GM18505 (cell line): ENCODE measurements around the gene LHPP.

Source experiments
- ATAC-seq: cut with Tn5 transposase; IDR thresholded peaks from one replicate; pipeline ENCODE4 v1.9.1; 2021; ENCODE audit not compliant: unreplicated experiment
- POLR2A ChIP-seq: IDR thresholded peaks from 4 replicates; pipeline ENCODE4 v1.6.1; 2011; ENCODE audit warnings: borderline replicate concordance; ENCODE audit not compliant: insufficient read depth, insufficient read length; ENCODE audit errors: extremely low read depth

Gene LHPP

DNA sequence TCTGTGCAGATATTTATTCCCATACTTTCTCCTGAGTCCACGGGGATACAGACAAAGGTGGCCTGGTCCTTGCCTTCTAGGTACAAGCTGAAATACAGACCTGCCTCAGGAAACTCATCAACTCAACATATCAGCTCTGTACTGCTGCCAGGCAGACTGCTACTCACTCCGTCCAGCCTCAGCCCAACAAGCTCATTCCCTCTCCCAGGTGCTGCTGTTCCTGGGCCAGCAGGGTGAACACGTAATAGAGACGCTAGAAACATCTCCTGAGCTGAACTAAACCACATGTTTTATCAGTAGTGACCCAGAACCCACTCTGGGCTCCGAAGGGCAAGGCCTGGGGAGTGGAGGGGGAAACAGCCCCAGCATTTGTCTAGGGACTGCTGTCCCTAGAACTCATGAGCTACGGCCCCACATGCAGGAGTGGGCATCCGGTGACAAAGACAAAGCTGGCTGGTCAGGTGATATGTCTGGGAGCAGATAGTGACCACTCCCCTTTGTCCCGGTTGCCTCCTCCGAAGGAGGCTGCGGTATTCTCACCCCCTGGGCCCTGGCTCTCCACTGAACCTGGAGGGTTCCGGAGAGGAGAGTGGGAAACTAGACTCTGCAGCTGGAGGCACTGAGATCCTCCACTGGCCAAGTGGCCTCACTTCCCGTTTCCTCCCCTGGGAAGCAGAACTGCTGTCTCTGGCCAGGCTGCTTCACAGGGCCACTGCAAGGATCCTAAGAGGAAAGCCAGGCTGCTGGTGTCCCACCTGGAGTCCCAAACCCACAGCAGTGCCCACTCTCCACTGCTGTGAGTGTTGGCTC lies 166.4 kb downstream of the LHPP start:
- no peak for ATAC-seq
- no peak for TF ChIP-seq POLR2A

- TF ChIP-seq POLR2A, result no peak
- no peak for ATAC-seq
Measured at GRCh38 chr10:124628676-124629021, 167.0 kb downstream of the LHPP start.

DNA sequence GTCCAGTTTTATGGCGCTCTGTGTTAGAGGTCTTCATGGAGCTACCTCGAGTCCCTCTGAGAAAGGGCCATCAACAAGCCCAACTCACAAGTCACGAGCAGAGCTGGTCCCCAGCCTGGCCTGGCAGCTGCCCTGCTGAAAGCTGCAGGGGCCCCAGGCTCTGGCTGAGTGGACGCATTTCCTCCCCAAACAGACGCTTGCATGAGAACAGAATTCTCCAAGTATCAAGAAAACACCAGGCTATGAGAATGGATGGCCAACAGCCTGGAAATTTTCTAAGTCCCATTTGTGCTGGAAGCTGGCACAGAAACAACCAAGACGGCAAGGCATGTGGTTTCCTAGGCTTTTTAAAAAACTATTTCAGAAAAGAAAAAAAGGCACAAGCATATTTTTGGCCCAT lies 167.8 kb downstream of the LHPP start:
- ATAC-seq, result no peak
- TF ChIP-seq POLR2A, result no peak

DNA sequence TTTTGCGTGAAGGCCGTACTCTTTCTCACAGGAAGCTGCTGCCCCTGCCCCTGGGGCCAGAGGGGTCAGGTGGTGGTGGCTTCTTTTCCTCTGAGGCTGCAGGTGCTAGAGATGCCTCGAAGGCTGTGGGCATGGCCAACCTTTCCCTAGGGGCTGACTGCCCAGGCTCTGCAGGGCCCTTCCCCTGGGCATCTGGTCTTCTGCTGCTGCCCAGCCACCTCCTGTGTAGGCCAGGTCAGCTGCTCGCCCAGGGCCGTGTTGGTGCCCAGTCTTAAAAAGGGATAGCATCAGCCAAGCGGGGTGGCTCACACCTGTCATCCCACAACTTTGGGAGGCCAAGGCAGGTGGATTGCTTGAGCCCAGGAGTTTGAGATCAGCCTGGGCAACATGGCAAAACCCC lies 168.2 kb downstream of the LHPP start:
- TF ChIP-seq POLR2A, result no peak
- ATAC-seq, result no peak

- TF ChIP-seq POLR2A, result no peak
- ATAC-seq, result no peak
Measured at GRCh38 chr10:124630551-124630950, 168.9 kb downstream of the LHPP start.

- no peak for ATAC-seq
- no peak for TF ChIP-seq POLR2A
Measured at GRCh38 chr10:124632064-124632531, 170.5 kb downstream of the LHPP start.

DNA sequence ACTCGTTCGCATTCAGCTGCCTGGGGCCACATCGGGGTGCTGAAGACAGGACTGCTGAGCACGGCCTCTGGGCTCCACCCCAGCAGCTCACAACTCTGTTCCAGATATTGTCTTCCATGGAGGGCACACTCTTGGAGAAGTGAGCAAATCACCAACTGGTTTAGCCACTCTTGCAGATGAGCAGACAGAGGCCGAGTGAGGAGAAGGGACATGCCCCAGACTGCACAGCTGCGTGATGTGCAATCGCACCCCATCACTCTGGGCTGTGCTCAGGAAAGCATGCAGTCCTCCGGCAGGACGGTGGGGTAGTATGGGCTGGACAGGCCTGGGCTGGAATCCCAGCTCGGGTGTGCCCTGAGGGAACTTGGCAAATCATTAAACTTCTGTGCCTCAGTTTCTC lies 170.9 kb downstream of the LHPP start:
- TF ChIP-seq POLR2A, result no peak
- ATAC-seq, result no peak

- no peak for TF ChIP-seq POLR2A
- no peak for ATAC-seq
Measured at GRCh38 chr10:124636271-124636995, 174.8 kb downstream of the LHPP start.

DNA sequence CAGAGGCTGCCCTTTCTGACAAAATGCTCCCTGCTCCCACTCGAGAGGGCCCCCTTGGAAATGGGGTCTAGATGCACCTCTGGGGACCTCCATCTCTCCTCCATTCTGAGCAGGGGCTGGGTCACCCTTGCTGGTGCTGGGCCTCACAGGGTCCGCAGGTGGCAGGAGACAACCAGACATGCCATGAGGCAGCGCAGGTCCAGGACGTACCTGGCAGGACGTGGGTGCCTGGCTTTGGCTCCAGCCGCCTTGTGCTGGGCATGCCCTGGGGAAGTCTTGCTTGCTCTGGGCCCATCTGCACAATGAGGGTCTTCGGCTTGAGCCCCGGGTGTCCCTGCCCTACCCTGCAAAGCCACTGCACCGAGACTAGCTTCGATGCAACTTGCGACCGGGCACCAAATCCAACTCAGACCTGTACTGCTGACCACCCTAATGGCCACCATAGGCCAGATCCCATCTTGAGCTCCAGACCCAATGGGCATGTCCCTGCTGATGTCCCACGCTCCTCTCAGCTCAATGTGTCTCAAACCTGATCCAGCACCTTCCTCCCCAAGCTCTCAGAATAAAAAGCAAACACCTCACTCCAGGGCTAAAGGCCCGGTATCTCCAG lies 175.6 kb downstream of the LHPP start:
- ATAC-seq, result no peak
- TF ChIP-seq POLR2A, result no peak

DNA sequence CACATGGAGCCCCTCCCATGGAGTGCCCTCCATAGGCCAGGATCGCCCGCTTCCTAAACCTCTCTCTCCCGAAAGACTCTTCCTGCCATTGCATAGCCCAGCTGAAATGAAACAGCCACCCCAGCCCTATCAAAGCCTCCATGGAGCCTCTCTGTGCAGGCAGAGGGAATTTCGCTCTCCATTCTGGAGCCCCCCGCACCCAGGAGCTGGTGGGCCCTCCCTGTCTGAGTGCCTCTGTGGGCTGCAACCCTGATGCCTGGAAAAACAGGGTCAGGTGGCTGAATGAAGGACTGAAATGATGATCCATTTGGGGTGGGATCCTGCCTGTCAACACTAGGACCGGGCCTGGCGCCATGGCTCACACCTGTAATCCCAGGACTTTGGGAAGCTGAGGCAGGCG lies 176.1 kb downstream of the LHPP start:
- ATAC-seq, result no peak
- no peak for TF ChIP-seq POLR2A

DNA sequence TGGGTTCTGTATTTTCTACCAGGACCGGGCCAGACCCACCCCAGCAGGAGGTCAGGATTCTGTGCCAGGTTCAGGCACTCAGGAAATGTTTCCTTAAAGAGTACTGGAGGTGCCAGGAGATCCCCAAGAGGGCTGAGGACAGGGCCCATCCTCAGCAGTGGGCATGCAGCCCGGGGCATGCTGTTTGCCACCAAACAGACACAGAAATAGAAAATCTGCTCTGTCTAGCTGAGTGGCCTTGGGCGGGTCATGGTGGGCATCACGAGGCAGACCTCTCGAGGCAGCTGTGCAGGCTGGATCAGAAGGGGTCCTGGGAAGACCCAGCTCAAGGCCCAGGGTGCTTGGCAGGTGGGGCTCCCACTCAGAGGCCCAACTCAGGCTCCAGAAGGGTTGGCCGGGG lies 177.6 kb downstream of the LHPP start:
- ATAC-seq, result no peak
- TF ChIP-seq POLR2A, result no peak

DNA sequence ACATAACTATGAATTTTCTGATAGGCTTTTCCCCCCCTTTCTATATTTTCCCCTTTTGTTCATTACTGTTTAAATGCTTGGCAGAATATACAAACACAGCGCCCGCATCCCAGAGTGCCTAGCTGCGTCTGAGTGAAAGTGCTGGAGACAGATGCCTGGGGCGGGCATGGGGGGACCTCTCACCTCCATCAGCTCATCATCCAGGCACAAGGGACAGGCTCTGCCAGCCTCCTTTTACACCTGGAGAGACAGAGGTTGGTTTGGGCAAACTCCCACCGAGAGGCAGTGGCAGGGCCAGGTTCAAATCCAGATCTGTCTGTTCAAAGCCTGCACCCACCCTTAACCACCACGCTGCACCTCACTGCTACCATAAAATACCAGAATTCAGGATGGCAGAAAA lies 178.0 kb downstream of the LHPP start:
- TF ChIP-seq POLR2A, result no peak
- ATAC-seq, result no peak

- no peak for ATAC-seq
- TF ChIP-seq POLR2A, result no peak
Measured at GRCh38 chr10:124640056-124640455, 178.4 kb downstream of the LHPP start.
